Chondrocyte (in vitro differentiated cells): ENCODE data around the gene GFOD2. TPM values are rescaled to one million over a fixed set of nuclear protein-coding genes. Genes with fewer than 3 reads are reported as not detected.

ENCODE experiments used
- DNase-seq: peaks from one replicate; pipeline ENCODE4 v3.0.0; 2021; ENCODE audit warnings: mixed read lengths, low spot score
- H3K27ac Mint-ChIP-seq: one replicate; pipeline ENCODE4 v1.8.0; 2021; ENCODE audit warnings: mild to moderate bottlenecking, moderate library complexity, mixed read lengths; ENCODE audit not compliant: unreplicated experiment
- H3K27me3 Mint-ChIP-seq: 2 replicates; pipeline ENCODE4 v1.8.0; 2021; ENCODE audit warnings: low read depth, mixed read lengths
- H3K36me3 Mint-ChIP-seq: 2 replicates; pipeline ENCODE4 v1.8.0; 2021; ENCODE audit warnings: low read depth, mixed read lengths
- H3K4me1 Mint-ChIP-seq: 2 replicates; pipeline ENCODE4 v1.8.0; 2021; ENCODE audit warnings: low read depth, mild to moderate bottlenecking, mixed read lengths
- H3K4me3 Mint-ChIP-seq: one replicate; pipeline ENCODE4 v1.8.0; 2021; ENCODE audit warnings: mild to moderate bottlenecking, moderate library complexity, mixed read lengths; ENCODE audit not compliant: unreplicated experiment
- H3K9me3 Mint-ChIP-seq: 2 replicates; pipeline ENCODE4 v1.8.0; 2021; ENCODE audit warnings: low read depth, mixed read lengths
- CTCF ChIP-seq: fragments of 200-600 bp; sonication (generic); IDR thresholded peaks from 2 replicates; pipeline ENCODE4 v1.5.0; 2021; ENCODE audit warnings: antibody characterized with exemption, mild to moderate bottlenecking, moderate library complexity
- total RNA-seq: library from RNA; stranded (reverse); gene quantifications from 3 replicates; pipeline ENCODE4 v1.2.1, GENCODE V29; 2021

GFOD2 gene
- total RNA-seq, 1 donor from 2014 or later: 16.3 TPM

- Mint-ChIP-seq H3K4me3 (no peak overlapping the region), H3K9me3 (no peaks in the 10 kb centered on the region), H3K27ac (no peak overlapping the region), H3K4me1 (no peaks in the 10 kb centered on the region), H3K36me3 (peaks cover 9% of the 10 kb centered on the region), H3K27me3 (no peaks in the 10 kb centered on the region)
- peak; percentile 66 for DNase-seq
- TF ChIP-seq CTCF: no peak
Observed at GRCh38 chr16:67734731-67735201, 15.7 kb upstream of the GFOD2 start.

GRCh38 chr16:67733734-67734470, 14.8 kb upstream of the GFOD2 start:
- Mint-ChIP-seq H3K4me3 (no peak overlapping the region), H3K36me3 (peaks cover 14% of the 10 kb centered on the region)

GRCh38 chr16:67731753-67732095, 12.6 kb upstream of the GFOD2 start:
- no peak for TF ChIP-seq CTCF
- Mint-ChIP-seq H3K9me3 (no peaks in the 10 kb centered on the region), H3K4me1 (no peaks in the 10 kb centered on the region), H3K27ac (no peak overlapping the region), H3K4me3 (no peak overlapping the region), H3K36me3 (peaks cover 18% of the 10 kb centered on the region), H3K27me3 (no peaks in the 10 kb centered on the region)
- peak; percentile 34 for DNase-seq

More at GRCh38 chr16:67733734-67734470, 14.8 kb upstream of the GFOD2 start:
- no peaks in the 10 kb centered on the region for H3K27me3 Mint-ChIP-seq
- H3K4me1 Mint-ChIP-seq: no peaks in the 10 kb centered on the region
- DNase-seq: peak; percentile 49
- no peaks in the 10 kb centered on the region for H3K9me3 Mint-ChIP-seq
- no peak for TF ChIP-seq CTCF
- no peak overlapping the region for H3K27ac Mint-ChIP-seq

- Mint-ChIP-seq H3K9me3 (no peaks in the 10 kb centered on the region), H3K4me1 (no peaks in the 10 kb centered on the region), H3K27me3 (no peaks in the 10 kb centered on the region), H3K4me3 (no peak overlapping the region), H3K36me3 (peaks cover 19% of the 10 kb centered on the region), H3K27ac (no peak overlapping the region)
- no peak for DNase-seq
- TF ChIP-seq CTCF: no peak
Observed at GRCh38 chr16:67731071-67731752, 12.1 kb upstream of the GFOD2 start.

- Mint-ChIP-seq H3K9me3 (no peaks in the 10 kb centered on the region), H3K27me3 (no peaks in the 10 kb centered on the region), H3K4me1 (no peaks in the 10 kb centered on the region), H3K36me3 (peaks cover 20% of the 10 kb centered on the region), H3K4me3 (no peak overlapping the region), H3K27ac (no peak overlapping the region)
- no peak for TF ChIP-seq CTCF
- DNase-seq: no peak
Observed at GRCh38 chr16:67730326-67730725, 11.2 kb upstream of the GFOD2 start.
